ENCODE data around the gene KIFC1. TPM values are rescaled to one million over a fixed set of nuclear protein-coding genes. Genes with fewer than 3 reads are reported as not detected.

The KIFC1 gene
- total and polyA plus RNA-seq, 9 of the 15 experiments (the other 6 are each of a cell fraction or from before 2014, with no cell fraction given): 1.3 to 95.2 (median 76.9) TPM

- TF ChIP-seq MYC (IDR thresholded peaks at IDR 0.05; ENCODE audit: low read depth, low read length) (peak; percentile 97), MYC (CRISPR knock-in tag; IDR thresholded peaks at IDR 0.05; ENCODE audit: borderline replicate concordance, low read depth) (no peak), HDAC2 (IDR thresholded peaks at IDR 0.05) (no peak), BCL6 (CRISPR knock-in tag; IDR thresholded peaks at IDR 0.05) (no peak), ZNF140 (CRISPR knock-in tag; IDR thresholded peaks at IDR 0.05) (no peak), POLR2AphosphoS2 (IDR thresholded peaks at IDR 0.05; ENCODE audit: low read length) (no peak), RB1 (IDR thresholded peaks at IDR 0.05; ENCODE audit: low read depth) (peak; percentile 77), PRMT5 (CRISPR knock-in tag; IDR thresholded peaks at IDR 0.05) (no peak), JUN (IDR thresholded peaks at IDR 0.05; ENCODE audit: borderline replicate concordance, low read depth, low read length) (peak; percentile 46), JUN (CRISPR knock-in tag; IDR thresholded peaks at IDR 0.05; ENCODE audit: borderline replicate concordance) (no peak; the same call in 1 of the 2 replicates), ZNF583 (CRISPR knock-in tag; IDR thresholded peaks at IDR 0.05) (no peak), FOXM1 (IDR thresholded peaks at IDR 0.05; ENCODE audit: low read depth) (no peak), FOXM1 (CRISPR knock-in tag; IDR thresholded peaks at IDR 0.05; ENCODE audit: low read depth) (peak; percentile 37; the same call in 1 of the 2 replicates), SIRT6 (IDR thresholded peaks at IDR 0.05; ENCODE audit: low read depth, low read length) (no peak), ZNF184 (CRISPR knock-in tag; IDR thresholded peaks at IDR 0.05) (no peak), ZNF57 (CRISPR knock-in tag; IDR thresholded peaks at IDR 0.05) (no peak), YBX1 (IDR thresholded peaks at IDR 0.05) (no peak), POLR2H (tag; IDR thresholded peaks at IDR 0.05; ENCODE audit: low read depth) (no peak), FOXP1 (CRISPR knock-in tag; IDR thresholded peaks at IDR 0.05) (peak; percentile 94), KLF1 (tag; IDR thresholded peaks at IDR 0.05) (no peak), BRF1 (IDR thresholded peaks at IDR 0.05; ENCODE audit: borderline replicate concordance, extremely low read depth, insufficient read length) (no peak), ZMIZ1 (IDR thresholded peaks at IDR 0.05; ENCODE audit: low read depth in 2 of 2, low read length in 2 of 2) (0 out of 4 replicates have a peak, but pooled peaks of 1 of the 2 experiments have one; percentile 17), ARHGAP35 (IDR thresholded peaks at IDR 0.05; ENCODE audit: partially characterized antibody) (no peak), JUND (IDR thresholded peaks at IDR 0.05; ENCODE audit: borderline replicate concordance, low read depth, low read length) (no peak), JUND (tag; IDR thresholded peaks at IDR 0.05; ENCODE audit: borderline replicate concordance, low read depth, low read length) (no peak)
- TF ChIP-seq, protein P1, sequence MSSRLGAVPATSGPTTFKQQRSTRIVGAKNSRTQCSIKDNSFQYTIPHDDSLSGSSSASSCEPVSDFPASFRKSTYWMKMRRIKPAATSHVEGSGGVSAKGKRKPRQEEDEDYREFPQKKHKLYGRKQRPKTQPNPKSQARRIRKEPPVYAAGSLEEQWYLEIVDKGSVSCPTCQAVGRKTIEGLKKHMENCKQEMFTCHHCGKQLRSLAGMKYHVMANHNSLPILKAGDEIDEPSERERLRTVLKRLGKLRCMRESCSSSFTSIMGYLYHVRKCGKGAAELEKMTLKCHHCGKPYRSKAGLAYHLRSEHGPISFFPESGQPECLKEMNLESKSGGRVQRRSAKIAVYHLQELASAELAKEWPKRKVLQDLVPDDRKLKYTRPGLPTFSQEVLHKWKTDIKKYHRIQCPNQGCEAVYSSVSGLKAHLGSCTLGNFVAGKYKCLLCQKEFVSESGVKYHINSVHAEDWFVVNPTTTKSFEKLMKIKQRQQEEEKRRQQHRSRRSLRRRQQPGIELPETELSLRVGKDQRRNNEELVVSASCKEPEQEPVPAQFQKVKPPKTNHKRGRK (tag; IDR thresholded peaks at IDR 0.05): 0 out of 2 replicates have a peak, but pooled peaks have one; percentile 20
Observed at GRCh38 chr6:33425668-33426577, 34.3 kb downstream of the KIFC1 start (continued).
